MCF 10A (cell line): ENCODE data around the gene SRPK1. TPM values are rescaled to one million over a fixed set of nuclear protein-coding genes. Genes with fewer than 3 reads are reported as not detected.

ENCODE experiments used
- BruUV-seq: library from RNA; stranded (reverse); fragments of 400-500 nt; replicated peaks from 2 replicates; lab custom pipeline; 2021; lab: Mats Ljungman, UMichigan
- CTCF ChIA-PET: fragments of 300-600 bp; sonication (Branson Sonifier 250); formaldehyde crosslinking; extraction: SDS; loops from one replicate; lab custom pipeline; 2021; ENCODE audit warnings: antibody characterized with exemption, inconsistent platforms; lab: Yijun Ruan, JAX
- POLR2A ChIA-PET: fragments of 300-600, 350-650 bp; sonication (Branson Sonifier 250); formaldehyde crosslinking; extraction: SDS; loops from one replicate; lab custom pipeline; 2020; ENCODE audit warnings: antibody characterized with exemption, inconsistent platforms; lab: Yijun Ruan, JAX
- DNase-seq: peaks from one replicate; pipeline ENCODE4 v3.0.0-alpha.2; 2018; ENCODE audit not compliant: unreplicated experiment
- H3K27ac Mint-ChIP-seq: one replicate; pipeline ENCODE4 v1.8.0; 2022; ENCODE audit warnings: mild to moderate bottlenecking, low read depth, mixed read lengths; ENCODE audit not compliant: unreplicated experiment
- H3K27me3 Mint-ChIP-seq: one replicate; pipeline ENCODE4 v1.8.0; 2022; ENCODE audit warnings: mixed read lengths; ENCODE audit not compliant: insufficient read depth, unreplicated experiment
- H3K36me3 Mint-ChIP-seq: one replicate; pipeline ENCODE4 v1.8.0; 2022; ENCODE audit warnings: mild to moderate bottlenecking, moderate library complexity, mixed read lengths; ENCODE audit not compliant: insufficient read depth, unreplicated experiment
- H3K4me1 Mint-ChIP-seq: one replicate; pipeline ENCODE4 v1.8.0; 2022; ENCODE audit warnings: mixed read lengths; ENCODE audit not compliant: insufficient read depth, unreplicated experiment
- H3K4me3 Mint-ChIP-seq: one replicate; pipeline ENCODE4 v1.8.0; 2022; ENCODE audit warnings: mild to moderate bottlenecking, moderate library complexity, mixed read lengths; ENCODE audit not compliant: unreplicated experiment
- H3K9me3 Mint-ChIP-seq: one replicate; pipeline ENCODE4 v1.8.0; 2022; ENCODE audit warnings: mixed read lengths; ENCODE audit not compliant: unreplicated experiment
- CTCF ChIP-seq: fragments of 200-600 bp; IDR thresholded peaks from one replicate; pipeline ENCODE4 v1.8.0; 2022; ENCODE audit warnings: antibody characterized with exemption, mild to moderate bottlenecking; ENCODE audit not compliant: unreplicated experiment
- intact Hi-C: fragments of 100-400 bp; cut with micrococcal nuclease; formaldehyde crosslinking; loops from 2 replicates; pipeline ENCODE4 v1.14.1; 2022
- total RNA-seq: library from RNA; stranded (reverse); gene quantifications from 2 replicates; pipeline ENCODE4 v1.2.3, GENCODE V29; 2022

Gene SRPK1
- total RNA-seq, 1 experiment from 2014 or later, result 83.9 TPM

GRCh38 chr6:35968821-35969220, 47.9 kb upstream of the SRPK1 start:
- H3K27ac Mint-ChIP-seq, result no peak overlapping the region
- no peak for TF ChIP-seq CTCF
- POLR2A ChIA-PET, result interaction anchor here (0.7 to 0.9 kb wide), 2 partner anchors 95 to 450 kb away, joined by 3 to 4 read pairs; no protein-coding TSS in a partner anchor
- intact Hi-C loops, result no loop called here
- CTCF ChIA-PET, result no interaction called here
- BruUV-seq, result no TSS peak
- peaks cover 5% of the 10 kb centered on the region for H3K4me1 Mint-ChIP-seq
- no peaks in the 10 kb centered on the region for H3K27me3 Mint-ChIP-seq
- H3K9me3 Mint-ChIP-seq, result no peaks in the 10 kb centered on the region
- H3K36me3 Mint-ChIP-seq, result no peaks in the 10 kb centered on the region
- DNase-seq, result no peak
- no peak overlapping the region for H3K4me3 Mint-ChIP-seq

GRCh38 chr6:35967076-35967774, 46.3 kb upstream of the SRPK1 start:
- Mint-ChIP-seq H3K36me3 (no peaks in the 10 kb centered on the region), H3K9me3 (no peaks in the 10 kb centered on the region), H3K27ac (no peak overlapping the region), H3K4me1 (no peaks in the 10 kb centered on the region), H3K4me3 (no peak overlapping the region), H3K27me3 (peaks cover 1% of the 10 kb centered on the region)
- ChIA-PET POLR2A (interaction anchor here (1.1 to 1.5 kb wide), 2 partner anchors 13 to 60 kb away, joined by 3 read pairs; partner anchors contain the start of gene MAPK14), CTCF (interaction anchor here (0.5 to 0.6 kb wide), 2 partner anchors 166 to 752 kb away, joined by 3 to 4 read pairs; no protein-coding TSS in a partner anchor)
- TF ChIP-seq CTCF, result no peak
- intact Hi-C loops, result no loop called here
- no TSS peak for BruUV-seq
- DNase-seq, result no peak

- H3K4me1 Mint-ChIP-seq, result peaks cover 5% of the 10 kb centered on the region
- ChIA-PET POLR2A (no interaction called here), CTCF (interaction anchor here (0.7 kb wide), 1 partner anchor 52 kb away, joined by 3 read pairs; no protein-coding TSS in a partner anchor)
- H3K36me3 Mint-ChIP-seq, result no peaks in the 10 kb centered on the region
- DNase-seq, result no peak
- no peaks in the 10 kb centered on the region for H3K9me3 Mint-ChIP-seq
- intact Hi-C loops, result no loop called here
- peaks cover 41% of the 10 kb centered on the region for H3K27me3 Mint-ChIP-seq
- TF ChIP-seq CTCF, result no peak
- BruUV-seq, result no TSS peak
- no peak overlapping the region for H3K27ac Mint-ChIP-seq
- H3K4me3 Mint-ChIP-seq, result no peak overlapping the region
Measured at GRCh38 chr6:35962779-35963560, 42.1 kb upstream of the SRPK1 start.

- no TSS peak for BruUV-seq
- ChIA-PET CTCF (interaction anchor here (1.0 kb wide), 1 partner anchor 40 kb away, joined by 5 read pairs; no protein-coding TSS in a partner anchor), POLR2A (interaction anchor here (0.6 kb wide), 1 partner anchor 269 kb away, joined by 3 read pairs; no protein-coding TSS in a partner anchor)
- H3K4me1 Mint-ChIP-seq, result peaks cover 13% of the 10 kb centered on the region
- H3K27me3 Mint-ChIP-seq, result peaks cover 41% of the 10 kb centered on the region
- H3K9me3 Mint-ChIP-seq, result no peaks in the 10 kb centered on the region
- peak; percentile 29 for DNase-seq
- no peak overlapping the region for H3K27ac Mint-ChIP-seq
- no peaks in the 10 kb centered on the region for H3K36me3 Mint-ChIP-seq
- intact Hi-C loops, result no loop called here
- H3K4me3 Mint-ChIP-seq, result no peak overlapping the region
- TF ChIP-seq CTCF, result no peak
Measured at GRCh38 chr6:35960187-35960586, 39.3 kb upstream of the SRPK1 start.
